HL-60 (cell line): ENCODE data around the gene WNT10A.

Experiments used
- CTCF ChIP-seq: IDR thresholded peaks from one replicate; pipeline ENCODE4 v1.5.1; 2011; ENCODE audit warnings: low read length, control low read depth, inconsistent platforms; ENCODE audit not compliant: insufficient read depth
- GABPA ChIP-seq: IDR thresholded peaks from 2 replicates; pipeline ENCODE4 v1.6.1; 2012; ENCODE audit warnings: low read depth
- POLR2AphosphoS5 ChIP-seq: IDR thresholded peaks from 2 replicates; pipeline ENCODE4 v1.6.1; 2012; ENCODE audit warnings: low read depth
- SPI1 ChIP-seq: IDR thresholded peaks from 2 replicates; pipeline ENCODE4 v1.6.1; 2012; ENCODE audit warnings: low read depth, mild to moderate bottlenecking, borderline replicate concordance
- TF ChIP-seq, protein P1 (sequence below): IDR thresholded peaks from 2 replicates; pipeline ENCODE4 v1.6.1; 2012; ENCODE audit warnings: low read depth; ENCODE audit not compliant: insufficient replicate concordance

- TF ChIP-seq CTCF (no peak), POLR2AphosphoS5 (no peak), SPI1 (no peak), GABPA (no peak)
- TF ChIP-seq, protein P1, sequence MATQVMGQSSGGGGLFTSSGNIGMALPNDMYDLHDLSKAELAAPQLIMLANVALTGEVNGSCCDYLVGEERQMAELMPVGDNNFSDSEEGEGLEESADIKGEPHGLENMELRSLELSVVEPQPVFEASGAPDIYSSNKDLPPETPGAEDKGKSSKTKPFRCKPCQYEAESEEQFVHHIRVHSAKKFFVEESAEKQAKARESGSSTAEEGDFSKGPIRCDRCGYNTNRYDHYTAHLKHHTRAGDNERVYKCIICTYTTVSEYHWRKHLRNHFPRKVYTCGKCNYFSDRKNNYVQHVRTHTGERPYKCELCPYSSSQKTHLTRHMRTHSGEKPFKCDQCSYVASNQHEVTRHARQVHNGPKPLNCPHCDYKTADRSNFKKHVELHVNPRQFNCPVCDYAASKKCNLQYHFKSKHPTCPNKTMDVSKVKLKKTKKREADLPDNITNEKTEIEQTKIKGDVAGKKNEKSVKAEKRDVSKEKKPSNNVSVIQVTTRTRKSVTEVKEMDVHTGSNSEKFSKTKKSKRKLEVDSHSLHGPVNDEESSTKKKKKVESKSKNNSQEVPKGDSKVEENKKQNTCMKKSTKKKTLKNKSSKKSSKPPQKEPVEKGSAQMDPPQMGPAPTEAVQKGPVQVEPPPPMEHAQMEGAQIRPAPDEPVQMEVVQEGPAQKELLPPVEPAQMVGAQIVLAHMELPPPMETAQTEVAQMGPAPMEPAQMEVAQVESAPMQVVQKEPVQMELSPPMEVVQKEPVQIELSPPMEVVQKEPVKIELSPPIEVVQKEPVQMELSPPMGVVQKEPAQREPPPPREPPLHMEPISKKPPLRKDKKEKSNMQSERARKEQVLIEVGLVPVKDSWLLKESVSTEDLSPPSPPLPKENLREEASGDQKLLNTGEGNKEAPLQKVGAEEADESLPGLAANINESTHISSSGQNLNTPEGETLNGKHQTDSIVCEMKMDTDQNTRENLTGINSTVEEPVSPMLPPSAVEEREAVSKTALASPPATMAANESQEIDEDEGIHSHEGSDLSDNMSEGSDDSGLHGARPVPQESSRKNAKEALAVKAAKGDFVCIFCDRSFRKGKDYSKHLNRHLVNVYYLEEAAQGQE, result no peak
These were observed 11.6 kb upstream of the WNT10A start for GRCh38 chr2:218869064-218869463.
